Glutamatergic neuron (in vitro differentiated cells): ENCODE data around the gene PRR14L. TPM values are rescaled to one million over a fixed set of nuclear protein-coding genes. Genes with fewer than 3 reads are reported as not detected.
"Not testable (repeated sequence)": the region's sequence is repeated elsewhere in the genome, so short reads cannot be mapped to it uniquely, and the experiment has no call there.

Source experiments
- DNase-seq: peaks from one replicate; pipeline ENCODE4 v3.0.0; 2022
- H3K27ac Mint-ChIP-seq: one replicate; pipeline ENCODE4 v1.8.0; 2020; ENCODE audit warnings: mild to moderate bottlenecking, mixed read lengths, inconsistent platforms; ENCODE audit not compliant: unreplicated experiment
- H3K27me3 Mint-ChIP-seq: one replicate; pipeline ENCODE4 v1.8.0; 2020; ENCODE audit warnings: mild to moderate bottlenecking, moderate library complexity, mixed read lengths, inconsistent platforms; ENCODE audit not compliant: unreplicated experiment
- H3K36me3 Mint-ChIP-seq: one replicate; pipeline ENCODE4 v1.8.0; 2020; ENCODE audit warnings: mild to moderate bottlenecking, mixed read lengths, inconsistent platforms; ENCODE audit not compliant: unreplicated experiment
- H3K4me1 Mint-ChIP-seq: one replicate; pipeline ENCODE4 v1.8.0; 2020; ENCODE audit warnings: mild to moderate bottlenecking, low read depth, mixed read lengths, inconsistent platforms; ENCODE audit not compliant: unreplicated experiment
- H3K4me3 Mint-ChIP-seq: one replicate; pipeline ENCODE4 v1.8.0; 2020; ENCODE audit warnings: mild to moderate bottlenecking, mixed read lengths, inconsistent platforms; ENCODE audit not compliant: unreplicated experiment
- H3K9me3 Mint-ChIP-seq: one replicate; pipeline ENCODE4 v1.8.0; 2020; ENCODE audit warnings: mild to moderate bottlenecking, moderate library complexity, mixed read lengths, inconsistent platforms; ENCODE audit not compliant: unreplicated experiment
- long read RNA-seq: library from polyadenylated mRNA; unstranded; transcript quantifications from one replicate; pipeline ENCODE4 v2.0.0, GENCODE V29; 2020; ENCODE audit not compliant: unreplicated experiment
- total RNA-seq: library from RNA; stranded (reverse); fragmentation: NEBNext Ultra II Directional; extraction: Animal tissue kit (Norgen Biotek cat#: 25700); gene quantifications from one replicate; pipeline ENCODE4 v1.2.1, GENCODE V29; 2021; ENCODE audit not compliant: unreplicated experiment
- TF ChIP-seq, protein P1 (sequence below): fragments of 200-600 bp; sonication (generic); IDR thresholded peaks from one replicate; pipeline ENCODE4 v1.5.0; 2021; ENCODE audit not compliant: partially characterized antibody, unreplicated experiment

PRR14L gene
- 104 TPM for total RNA-seq
- long read RNA-seq, partial matches to known transcripts = 4 of 11 reads
- long read RNA-seq, other reads (novel, unspliced or antisense) = 7 of 11 reads

DNA sequence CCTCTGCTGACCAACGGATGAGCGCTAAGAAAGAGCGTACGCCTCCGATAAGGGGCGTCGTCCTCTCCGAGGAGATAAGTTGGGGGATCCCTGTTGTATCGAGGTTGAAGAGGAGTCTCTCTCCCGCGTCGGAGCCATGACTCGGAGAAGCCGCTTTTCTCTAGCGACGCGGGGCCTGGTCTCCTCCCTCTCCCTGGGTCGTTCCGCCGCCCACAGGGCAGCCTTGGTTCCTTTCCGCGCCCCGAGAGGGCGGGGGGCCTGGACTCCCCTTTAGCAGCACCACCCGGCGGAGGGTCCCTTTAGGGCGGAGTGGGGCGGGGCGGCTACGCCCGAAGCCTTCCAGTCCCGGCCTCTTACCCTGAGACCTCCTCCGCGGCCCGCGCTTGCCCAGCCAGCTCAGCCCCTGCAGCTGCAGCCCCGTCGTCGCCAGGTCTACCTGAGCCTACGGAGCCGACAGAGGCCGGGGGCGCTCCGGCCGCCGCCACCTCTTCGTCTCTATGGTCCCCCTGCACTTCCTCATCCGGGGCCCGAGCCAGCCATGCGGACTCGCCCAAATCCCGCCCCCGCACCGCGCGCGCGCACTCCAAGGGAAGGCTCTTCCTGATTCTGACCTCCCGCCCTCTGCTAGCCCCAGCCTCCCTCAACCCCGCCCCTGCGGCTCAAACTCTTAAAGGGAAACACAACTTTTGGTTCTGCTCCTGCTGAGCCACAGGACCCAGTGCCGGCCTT lies at the start of gene PRR14L:
TSS of gene PRR14L (minus strand) at position 497 of the 729 bp plus-strand sequence. CDS start 11,272 bp downstream, outside the sequence.
- peak; percentile 99 for DNase-seq
- TF ChIP-seq, protein P1, sequence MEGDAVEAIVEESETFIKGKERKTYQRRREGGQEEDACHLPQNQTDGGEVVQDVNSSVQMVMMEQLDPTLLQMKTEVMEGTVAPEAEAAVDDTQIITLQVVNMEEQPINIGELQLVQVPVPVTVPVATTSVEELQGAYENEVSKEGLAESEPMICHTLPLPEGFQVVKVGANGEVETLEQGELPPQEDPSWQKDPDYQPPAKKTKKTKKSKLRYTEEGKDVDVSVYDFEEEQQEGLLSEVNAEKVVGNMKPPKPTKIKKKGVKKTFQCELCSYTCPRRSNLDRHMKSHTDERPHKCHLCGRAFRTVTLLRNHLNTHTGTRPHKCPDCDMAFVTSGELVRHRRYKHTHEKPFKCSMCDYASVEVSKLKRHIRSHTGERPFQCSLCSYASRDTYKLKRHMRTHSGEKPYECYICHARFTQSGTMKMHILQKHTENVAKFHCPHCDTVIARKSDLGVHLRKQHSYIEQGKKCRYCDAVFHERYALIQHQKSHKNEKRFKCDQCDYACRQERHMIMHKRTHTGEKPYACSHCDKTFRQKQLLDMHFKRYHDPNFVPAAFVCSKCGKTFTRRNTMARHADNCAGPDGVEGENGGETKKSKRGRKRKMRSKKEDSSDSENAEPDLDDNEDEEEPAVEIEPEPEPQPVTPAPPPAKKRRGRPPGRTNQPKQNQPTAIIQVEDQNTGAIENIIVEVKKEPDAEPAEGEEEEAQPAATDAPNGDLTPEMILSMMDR = no peak
- no peaks in the 10 kb centered on the region for H3K36me3 Mint-ChIP-seq
- H3K4me3 Mint-ChIP-seq = peak within 1 kb of the TSS; percentile 94
- H3K4me1 Mint-ChIP-seq = peaks cover 11% of the 10 kb centered on the region
- no peaks in the 10 kb centered on the region for H3K27me3 Mint-ChIP-seq
- peaks cover 3% of the 10 kb centered on the region for H3K9me3 Mint-ChIP-seq
- H3K27ac Mint-ChIP-seq = peak within 1 kb of the TSS; percentile 74

DNA sequence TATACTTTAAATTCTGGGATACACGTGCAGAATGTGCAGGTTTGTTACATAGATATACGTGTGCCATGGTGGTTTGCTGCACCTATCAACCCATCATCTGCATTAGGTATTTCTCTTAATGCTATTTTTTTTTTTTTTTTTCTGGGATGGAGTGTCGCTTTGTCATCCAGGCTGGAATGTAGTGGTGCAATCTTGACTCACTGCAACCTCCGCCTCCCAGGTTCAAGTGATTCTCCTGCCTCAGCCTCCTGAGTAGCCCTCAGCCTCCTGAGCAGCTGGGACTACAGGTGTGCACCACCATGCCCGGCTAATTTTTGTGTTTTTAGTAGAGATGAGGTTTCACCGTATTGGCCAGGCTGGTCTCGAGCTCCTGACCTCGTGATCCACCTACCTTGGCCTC lies 49.4 kb upstream of the PRR14L start:
- H3K9me3 Mint-ChIP-seq, H3K4me1 Mint-ChIP-seq, H3K27me3 Mint-ChIP-seq, H3K27ac Mint-ChIP-seq, DNase-seq, H3K4me3 Mint-ChIP-seq, H3K36me3 Mint-ChIP-seq: not testable (repeated sequence)

DNA sequence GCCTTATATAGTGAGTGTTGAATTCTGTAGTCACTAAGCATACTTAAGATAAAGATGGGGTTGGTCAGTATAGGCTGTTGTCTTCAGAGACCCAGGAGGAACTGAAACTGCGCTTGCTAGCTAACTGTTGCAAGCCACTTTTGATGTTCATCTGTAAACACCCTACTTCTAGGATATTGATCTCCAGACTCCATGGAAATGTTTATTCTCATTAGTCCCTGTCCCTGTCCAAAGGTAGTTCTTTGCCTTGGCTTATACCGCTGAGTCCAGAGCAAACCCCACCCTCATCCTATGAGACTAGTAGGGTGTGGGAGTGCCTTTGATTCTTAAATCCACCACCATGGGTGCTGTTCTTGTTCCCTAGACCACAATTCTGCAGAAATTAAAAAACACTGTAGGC lies 40.3 kb upstream of the PRR14L start:
- Mint-ChIP-seq H3K27ac (no peak overlapping the region), H3K9me3 (no peaks in the 10 kb centered on the region), H3K27me3 (peaks cover 1% of the 10 kb centered on the region), H3K4me1 (no peaks in the 10 kb centered on the region), H3K4me3 (no peak overlapping the region), H3K36me3 (no peaks in the 10 kb centered on the region)
- TF ChIP-seq, protein P1 = no peak
- no peak for DNase-seq

- Mint-ChIP-seq H3K27ac (no peak overlapping the region), H3K4me3 (no peak overlapping the region), H3K9me3 (no peaks in the 10 kb centered on the region), H3K27me3 (peaks cover 1% of the 10 kb centered on the region), H3K4me1 (no peaks in the 10 kb centered on the region), H3K36me3 (no peaks in the 10 kb centered on the region)
- TF ChIP-seq, protein P1 = no peak
- no peak for DNase-seq
Measured at GRCh38 chr22:31789803-31790202, 39.9 kb upstream of the PRR14L start.

- no peak for DNase-seq
- Mint-ChIP-seq H3K27me3 (no peaks in the 10 kb centered on the region), H3K4me1 (no peaks in the 10 kb centered on the region), H3K36me3 (no peaks in the 10 kb centered on the region), H3K27ac (no peak overlapping the region), H3K9me3 (no peaks in the 10 kb centered on the region), H3K4me3 (no peak overlapping the region)
- TF ChIP-seq, protein P1 = no peak
Measured at GRCh38 chr22:31776231-31776630, 26.3 kb upstream of the PRR14L start.
